ENCODE data around the gene PGBD5. TPM values are rescaled to one million over a fixed set of nuclear protein-coding genes. Genes with fewer than 3 reads are reported as not detected.

Gene PGBD5
- total RNA-seq, 2 experiments from 2014 or later: not detected

DNA sequence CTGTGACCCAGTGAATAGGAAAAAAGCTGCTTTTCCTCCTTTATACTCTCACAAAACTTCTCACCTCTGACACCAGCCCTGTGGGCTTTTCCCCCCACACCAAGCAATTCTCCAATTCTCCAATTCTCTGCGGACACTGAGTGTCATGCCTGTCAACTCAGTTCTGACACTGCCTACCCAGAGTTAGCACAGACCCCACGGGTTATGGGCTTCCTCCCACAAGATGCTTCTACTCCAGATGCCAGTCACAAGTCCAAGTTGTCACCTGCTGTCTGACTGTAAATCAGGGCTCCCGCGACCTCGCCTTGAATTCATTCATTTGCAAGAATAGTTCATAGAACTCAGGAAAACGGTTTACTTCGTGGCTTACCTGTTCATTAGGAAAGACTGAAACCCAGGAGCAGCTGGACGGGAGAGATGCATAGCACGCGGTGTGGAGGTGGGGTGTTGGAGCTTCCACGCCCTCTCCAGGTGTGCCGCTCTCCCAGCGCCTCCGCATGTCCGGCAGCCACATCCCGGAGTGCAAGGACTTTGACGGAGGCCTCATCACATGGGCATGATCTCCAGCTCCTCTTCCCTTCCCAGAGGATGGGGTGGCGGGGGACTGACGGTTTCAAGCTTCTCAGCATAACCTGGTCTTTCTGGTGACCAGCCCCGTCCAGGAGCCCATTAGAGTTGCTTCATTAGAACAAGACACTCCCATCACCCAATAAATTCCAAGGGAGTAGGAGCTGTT lies 154.7 kb downstream of the PGBD5 start:
- peaks cover 26% of the 10 kb centered on the region for H3K36me3 ChIP-seq (ENCODE audit: insufficient read depth, low read length)
- no peak overlapping the region for H3K4me3 ChIP-seq (ENCODE audit: low read depth, low read length, poor library complexity, severe bottlenecking)
- no peak overlapping the region for H2AFZ ChIP-seq (ENCODE audit: low read length)
- H3K4me1 ChIP-seq (ENCODE audit: insufficient read depth, low read length, poor library complexity, severe bottlenecking): peaks cover 23% of the 10 kb centered on the region
- H3K79me2 ChIP-seq (ENCODE audit: insufficient read depth, low read depth, low read length): no peaks in the 10 kb centered on the region
- no peak for TF ChIP-seq EZH2phosphoT487 (IDR thresholded peaks at IDR 0.05; ENCODE audit: borderline replicate concordance, low read depth, low read length)
- H3K9me2 ChIP-seq (ENCODE audit: insufficient read depth, low read length): no peaks in the 10 kb centered on the region
- no peak overlapping the region for H3K4me2 ChIP-seq (ENCODE audit: low read length)
- no TSS peak for BruUV-seq (replicated peaks)
- intact Hi-C loops (cut with micrococcal nuclease; ENCODE audit: unreplicated experiment): no loop called here
- ChIA-PET CTCF (ENCODE audit: unreplicated experiment) (no interaction called here), POLR2A (no interaction called here)
- H3K27ac ChIP-seq (ENCODE audit: low read depth, low read length, poor library complexity, severe bottlenecking): peak overlapping the region; percentile 54
- no peaks in the 10 kb centered on the region for H4K20me1 ChIP-seq (ENCODE audit: insufficient read depth, low read length)
- DNase-seq (ENCODE audit: low spot score): no peak
- no peaks in the 10 kb centered on the region for H3K9me3 ChIP-seq (ENCODE audit: low read length)

DNA sequence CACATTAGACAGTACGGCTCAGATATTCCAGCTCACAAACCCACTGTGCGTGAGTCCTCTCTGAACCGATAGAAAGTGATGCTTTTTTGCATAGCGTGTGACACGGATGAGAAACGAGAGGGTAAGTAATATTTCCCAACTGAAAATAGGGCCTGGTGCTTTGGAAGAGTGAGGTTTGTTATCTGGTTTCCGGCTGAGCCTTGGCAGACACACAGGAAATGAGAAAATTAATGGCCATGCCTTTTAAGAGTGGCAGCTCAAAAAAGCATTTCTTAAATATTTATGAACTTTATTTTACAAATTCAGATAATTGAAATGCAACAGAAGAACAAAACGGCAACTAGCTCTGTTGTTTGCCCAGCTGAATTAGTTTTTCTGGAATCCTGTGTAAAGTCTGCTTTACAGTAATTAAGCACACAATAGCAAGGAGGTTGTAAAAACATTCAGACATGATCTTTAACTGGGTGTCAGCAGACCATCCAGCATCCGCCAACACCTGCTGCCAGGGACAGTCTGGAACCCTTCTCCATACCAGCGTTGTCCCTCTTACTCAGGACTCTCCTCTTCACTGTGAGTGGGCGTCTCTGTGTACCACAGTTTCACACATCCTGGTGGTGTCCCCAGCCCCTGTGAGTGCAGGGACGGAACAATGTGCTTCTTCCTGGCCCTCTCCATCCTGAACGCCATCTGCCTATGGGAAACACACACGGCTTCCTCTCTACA lies 155.4 kb downstream of the PGBD5 start:
- Histone ChIP-seq H3K27ac (ENCODE audit: low read depth, low read length, poor library complexity, severe bottlenecking) (peak overlapping the region; percentile 54), H3K36me3 (ENCODE audit: insufficient read depth, low read length) (peaks cover 20% of the 10 kb centered on the region), H3K79me2 (ENCODE audit: insufficient read depth, low read depth, low read length) (no peaks in the 10 kb centered on the region), H2AFZ (ENCODE audit: low read length) (peak overlapping the region; percentile 6; the same call in 1 of the 2 replicates), H3K4me3 (ENCODE audit: low read depth, low read length, poor library complexity, severe bottlenecking) (no peak overlapping the region), H3K9me2 (ENCODE audit: insufficient read depth, low read length) (no peaks in the 10 kb centered on the region), H3K9me3 (ENCODE audit: low read length) (no peaks in the 10 kb centered on the region), H3K4me2 (ENCODE audit: low read length) (peak overlapping the region; percentile 49), H3K4me1 (ENCODE audit: insufficient read depth, low read length, poor library complexity, severe bottlenecking) (peaks cover 19% of the 10 kb centered on the region), H4K20me1 (ENCODE audit: insufficient read depth, low read length) (no peaks in the 10 kb centered on the region)
- ChIA-PET POLR2A (interaction anchor here (0.5 to 0.8 kb wide), 4 partner anchors 35 to 739 kb away, joined by 3 to 4 read pairs (median 4); no protein-coding TSS in a partner anchor), CTCF (ENCODE audit: unreplicated experiment) (no interaction called here)
- peak; percentile 56 for DNase-seq (ENCODE audit: low spot score)
- no TSS peak for BruUV-seq (replicated peaks)
- TF ChIP-seq, protein P1, sequence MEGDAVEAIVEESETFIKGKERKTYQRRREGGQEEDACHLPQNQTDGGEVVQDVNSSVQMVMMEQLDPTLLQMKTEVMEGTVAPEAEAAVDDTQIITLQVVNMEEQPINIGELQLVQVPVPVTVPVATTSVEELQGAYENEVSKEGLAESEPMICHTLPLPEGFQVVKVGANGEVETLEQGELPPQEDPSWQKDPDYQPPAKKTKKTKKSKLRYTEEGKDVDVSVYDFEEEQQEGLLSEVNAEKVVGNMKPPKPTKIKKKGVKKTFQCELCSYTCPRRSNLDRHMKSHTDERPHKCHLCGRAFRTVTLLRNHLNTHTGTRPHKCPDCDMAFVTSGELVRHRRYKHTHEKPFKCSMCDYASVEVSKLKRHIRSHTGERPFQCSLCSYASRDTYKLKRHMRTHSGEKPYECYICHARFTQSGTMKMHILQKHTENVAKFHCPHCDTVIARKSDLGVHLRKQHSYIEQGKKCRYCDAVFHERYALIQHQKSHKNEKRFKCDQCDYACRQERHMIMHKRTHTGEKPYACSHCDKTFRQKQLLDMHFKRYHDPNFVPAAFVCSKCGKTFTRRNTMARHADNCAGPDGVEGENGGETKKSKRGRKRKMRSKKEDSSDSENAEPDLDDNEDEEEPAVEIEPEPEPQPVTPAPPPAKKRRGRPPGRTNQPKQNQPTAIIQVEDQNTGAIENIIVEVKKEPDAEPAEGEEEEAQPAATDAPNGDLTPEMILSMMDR (conservative IDR thresholded peaks at IDR 0.05; ENCODE audit: low read length): no peak
- no peak for TF ChIP-seq EZH2phosphoT487 (IDR thresholded peaks at IDR 0.05; ENCODE audit: borderline replicate concordance, low read depth, low read length)
- intact Hi-C loops (cut with micrococcal nuclease; ENCODE audit: unreplicated experiment): no loop called here

GRCh38 chr1:230270185-230270558 lies 156.0 kb downstream of the PGBD5 start:
- DNase-seq (ENCODE audit: low spot score): no peak
- H4K20me1 ChIP-seq (ENCODE audit: insufficient read depth, low read length): no peaks in the 10 kb centered on the region
- H3K4me2 ChIP-seq (ENCODE audit: low read length): peak overlapping the region; percentile 49
- peaks cover 19% of the 10 kb centered on the region for H3K4me1 ChIP-seq (ENCODE audit: insufficient read depth, low read length, poor library complexity, severe bottlenecking)
- no peaks in the 10 kb centered on the region for H3K9me3 ChIP-seq (ENCODE audit: low read length)
- H3K36me3 ChIP-seq (ENCODE audit: insufficient read depth, low read length): peaks cover 20% of the 10 kb centered on the region
- H3K79me2 ChIP-seq (ENCODE audit: insufficient read depth, low read depth, low read length): no peaks in the 10 kb centered on the region
- H3K4me3 ChIP-seq (ENCODE audit: low read depth, low read length, poor library complexity, severe bottlenecking): no peak overlapping the region
- intact Hi-C loops (cut with micrococcal nuclease; ENCODE audit: unreplicated experiment): no loop called here
- H3K27ac ChIP-seq (ENCODE audit: low read depth, low read length, poor library complexity, severe bottlenecking): peak overlapping the region; percentile 54
- H2AFZ ChIP-seq (ENCODE audit: low read length): peak overlapping the region; percentile 6; the same call in 1 of the 2 replicates
- ChIA-PET CTCF (ENCODE audit: unreplicated experiment) (no interaction called here), POLR2A (interaction anchor here (0.5 to 0.8 kb wide), 3 partner anchors 161 to 738 kb away, joined by 3 to 4 read pairs (median 3); no protein-coding TSS in a partner anchor)
- TF ChIP-seq, protein P1 (conservative IDR thresholded peaks at IDR 0.05; ENCODE audit: low read length): no peak
- TF ChIP-seq EZH2phosphoT487 (IDR thresholded peaks at IDR 0.05; ENCODE audit: borderline replicate concordance, low read depth, low read length): no peak
- no TSS peak for BruUV-seq (replicated peaks)
- H3K9me2 ChIP-seq (ENCODE audit: insufficient read depth, low read length): no peaks in the 10 kb centered on the region

All from OCI-LY7 (cell line).